Measurements from ENCODE around the gene SEMA3E. TPM values are rescaled to one million over a fixed set of nuclear protein-coding genes. Genes with fewer than 3 reads are reported as not detected.
A peak's percentile ranks its signal among the peaks of the same experiment; 100 is the strongest.

SEMA3E gene
- total RNA-seq, 1 experiment from 2014 or later: 0.20 TPM

- Mint-ChIP-seq H3K9me3 (ENCODE audit: unreplicated experiment) (no peaks in the 10 kb centered on the region), H3K36me3 (ENCODE audit: insufficient read depth, unreplicated experiment) (no peaks in the 10 kb centered on the region), H3K4me1 (ENCODE audit: low read depth, unreplicated experiment) (no peaks in the 10 kb centered on the region), H3K4me3 (ENCODE audit: unreplicated experiment) (no peak overlapping the region), H3K27ac (ENCODE audit: unreplicated experiment) (no peak overlapping the region), H3K27me3 (ENCODE audit: insufficient read depth, unreplicated experiment) (no peaks in the 10 kb centered on the region)
- Histone ChIP-seq H3K4me1 (no peaks in the 10 kb centered on the region), H3K4me3 (ENCODE audit: low read depth, low read length) (no peak overlapping the region), H3K36me3 (ENCODE audit: control insufficient read depth, insufficient read depth, low read length) (no peaks in the 10 kb centered on the region), H3K27me3 (replicated peaks; ENCODE audit: control insufficient read depth, insufficient read depth, low read length) (no peaks in the 10 kb centered on the region), H3K9me3 (no peaks in the 10 kb centered on the region)
- POLR2A ChIA-PET: no interaction called here
- DNase-seq: peak in 1 of 2 experiments; percentile 27
- intact Hi-C loops (cut with micrococcal nuclease; ENCODE audit: unreplicated experiment): no loop called here
- TF ChIP-seq CTCF (IDR thresholded peaks at IDR 0.05; ENCODE audit: insufficient read depth in 1 of 2, low read depth in 1 of 2, low read length in 1 of 2, severe bottlenecking in 1 of 2, unreplicated experiment in 1 of 2): no peak
- no TSS peak for BruUV-seq (replicated peaks)
- CTCF ChIA-PET: no interaction called here
Observed at GRCh38 chr7:83455612-83456011, 193.3 kb downstream of the SEMA3E start.

- no peak overlapping the region for H3K27ac Mint-ChIP-seq (ENCODE audit: unreplicated experiment)
- Histone ChIP-seq H3K4me1 (no peaks in the 10 kb centered on the region), H3K4me3 (ENCODE audit: low read depth, low read length) (no peak overlapping the region), H3K36me3 (ENCODE audit: control insufficient read depth, insufficient read depth, low read length) (no peaks in the 10 kb centered on the region), H3K27me3 (replicated peaks; ENCODE audit: control insufficient read depth, insufficient read depth, low read length) (no peaks in the 10 kb centered on the region), H3K9me3 (no peaks in the 10 kb centered on the region)
- DNase-seq: no peak
- peaks cover 5% of the 10 kb centered on the region for H3K27me3 Mint-ChIP-seq (ENCODE audit: insufficient read depth, unreplicated experiment)
- no peaks in the 10 kb centered on the region for H3K9me3 Mint-ChIP-seq (ENCODE audit: unreplicated experiment)
- intact Hi-C loops (cut with micrococcal nuclease; ENCODE audit: unreplicated experiment): no loop called here
- no peaks in the 10 kb centered on the region for H3K4me1 Mint-ChIP-seq (ENCODE audit: low read depth, unreplicated experiment)
- ChIA-PET POLR2A (no interaction called here), CTCF (no interaction called here)
- BruUV-seq (replicated peaks): no TSS peak
- H3K4me3 Mint-ChIP-seq (ENCODE audit: unreplicated experiment): no peak overlapping the region
- no peak for TF ChIP-seq CTCF (IDR thresholded peaks at IDR 0.05; ENCODE audit: insufficient read depth in 1 of 2, low read depth in 1 of 2, low read length in 1 of 2, severe bottlenecking in 1 of 2, unreplicated experiment in 1 of 2)
- no peaks in the 10 kb centered on the region for H3K36me3 Mint-ChIP-seq (ENCODE audit: insufficient read depth, unreplicated experiment)
Observed at GRCh38 chr7:83452256-83452655, 196.7 kb downstream of the SEMA3E start.

- POLR2A ChIA-PET: no interaction called here
- Histone ChIP-seq H3K4me3 (ENCODE audit: low read depth, low read length) (no peak overlapping the region), H3K9me3 (no peaks in the 10 kb centered on the region), H3K4me1 (no peaks in the 10 kb centered on the region), H3K27me3 (replicated peaks; ENCODE audit: control insufficient read depth, insufficient read depth, low read length) (no peaks in the 10 kb centered on the region), H3K36me3 (ENCODE audit: control insufficient read depth, insufficient read depth, low read length) (no peaks in the 10 kb centered on the region)
- Mint-ChIP-seq H3K27me3 (ENCODE audit: insufficient read depth, unreplicated experiment) (peaks cover 5% of the 10 kb centered on the region), H3K4me3 (ENCODE audit: unreplicated experiment) (no peak overlapping the region), H3K9me3 (ENCODE audit: unreplicated experiment) (no peaks in the 10 kb centered on the region), H3K4me1 (ENCODE audit: low read depth, unreplicated experiment) (no peaks in the 10 kb centered on the region), H3K27ac (ENCODE audit: unreplicated experiment) (no peak overlapping the region), H3K36me3 (ENCODE audit: insufficient read depth, unreplicated experiment) (no peaks in the 10 kb centered on the region)
- TF ChIP-seq CTCF (IDR thresholded peaks at IDR 0.05; ENCODE audit: insufficient read depth in 1 of 2, low read depth in 1 of 2, low read length in 1 of 2, severe bottlenecking in 1 of 2, unreplicated experiment in 1 of 2): no peak
- BruUV-seq (replicated peaks): no TSS peak
- DNase-seq: no peak
- intact Hi-C loops (cut with micrococcal nuclease; ENCODE audit: unreplicated experiment): no loop called here
- CTCF ChIA-PET: no interaction called here
Observed at GRCh38 chr7:83451501-83452045, 197.4 kb downstream of the SEMA3E start.
